H9 (cell line): ENCODE measurements around the gene CACNA1H. TPM values are rescaled to one million over a fixed set of nuclear protein-coding genes. Genes with fewer than 3 reads are reported as not detected.

ENCODE experiments used
- DNase-seq: peaks from one replicate; pipeline ENCODE4 v3.0.0-alpha.2; 2017
- H2AFZ ChIP-seq: one replicate; pipeline ENCODE4 v1.6.1; 2013; ENCODE audit warnings: mild to moderate bottlenecking, low read length, control low read depth, moderate library complexity
- H2AK5ac ChIP-seq: 2 replicates; pipeline ENCODE4 v1.6.1; 2013; ENCODE audit warnings: low read length, control low read depth, mixed read lengths; ENCODE audit not compliant: insufficient read length
- H2BK120ac ChIP-seq: one replicate; pipeline ENCODE4 v1.6.1; 2013; ENCODE audit warnings: low read depth, mild to moderate bottlenecking, low read length, control low read depth, inconsistent platforms; ENCODE audit not compliant: poor library complexity, severe bottlenecking
- H2BK12ac ChIP-seq: 2 replicates; pipeline ENCODE4 v1.6.1; 2013; ENCODE audit warnings: low read length, control low read depth, mixed read lengths, low read depth; ENCODE audit not compliant: insufficient read length
- H2BK15ac ChIP-seq: 2 replicates; pipeline ENCODE4 v1.6.1; 2013; ENCODE audit warnings: low read depth, low read length, control low read depth
- H2BK20ac ChIP-seq: one replicate; pipeline ENCODE4 v1.6.1; 2013; ENCODE audit warnings: low read depth, mild to moderate bottlenecking, low read length, control low read depth, inconsistent platforms; ENCODE audit not compliant: poor library complexity, severe bottlenecking
- H2BK5ac ChIP-seq: 2 replicates; pipeline ENCODE4 v1.6.1; 2013; ENCODE audit warnings: low read length, control low read depth, mixed read lengths; ENCODE audit not compliant: insufficient read length
- H3K14ac ChIP-seq: 2 replicates; pipeline ENCODE4 v1.6.1; 2013; ENCODE audit warnings: low read length, control low read depth; ENCODE audit not compliant: insufficient read depth
- H3K18ac ChIP-seq: 2 replicates; pipeline ENCODE4 v1.6.1; 2013; ENCODE audit warnings: low read depth, mild to moderate bottlenecking, mixed read lengths, low read length, control low read depth; ENCODE audit not compliant: insufficient read length
- H3K23ac ChIP-seq: 2 replicates; pipeline ENCODE4 v1.6.1; 2013; ENCODE audit warnings: low read length, control low read depth, mixed read lengths, low read depth; ENCODE audit not compliant: insufficient read length
- H3K23me2 ChIP-seq: 2 replicates; pipeline ENCODE4 v1.6.1; 2013; ENCODE audit warnings: low read depth, mild to moderate bottlenecking, mixed read lengths, low read length, control low read depth; ENCODE audit not compliant: insufficient read length, poor library complexity, severe bottlenecking
- H3K27ac ChIP-seq: 2 replicates; pipeline ENCODE4 v1.5.1; 2013; ENCODE audit warnings: low read length, control low read depth, mixed read lengths, low read depth; ENCODE audit not compliant: insufficient read length
- H3K27me3 ChIP-seq: 2 replicates; pipeline ENCODE4 v1.6.1; 2013; ENCODE audit warnings: low read length, control low read depth, inconsistent platforms; ENCODE audit not compliant: insufficient read depth
- H3K4ac ChIP-seq: 2 replicates; pipeline ENCODE4 v1.6.1; 2013; ENCODE audit warnings: low read depth, mild to moderate bottlenecking, control low read depth, inconsistent platforms, low read length, moderate library complexity
- H3K4me1 ChIP-seq: 2 replicates; pipeline ENCODE4 v1.6.1; 2013; ENCODE audit warnings: low read length, control low read depth, inconsistent platforms; ENCODE audit not compliant: insufficient read depth
- H3K4me2 ChIP-seq: 2 replicates; pipeline ENCODE4 v1.6.1; 2013; ENCODE audit warnings: low read length, control low read depth, mixed read lengths; ENCODE audit not compliant: insufficient read length, insufficient read depth
- H3K56ac ChIP-seq: 2 replicates; pipeline ENCODE4 v1.6.1; 2013; ENCODE audit warnings: low read depth, mild to moderate bottlenecking, mixed read lengths, low read length, control low read depth; ENCODE audit not compliant: insufficient read length
- H3K79me1 ChIP-seq: 2 replicates; pipeline ENCODE4 v1.6.1; 2013; ENCODE audit warnings: low read depth, mild to moderate bottlenecking, moderate library complexity, low read length, control low read depth, inconsistent platforms; ENCODE audit not compliant: insufficient read depth, poor library complexity, severe bottlenecking
- H3K79me2 ChIP-seq: 2 replicates; pipeline ENCODE4 v1.6.1; 2013; ENCODE audit warnings: low read length, control low read depth, inconsistent platforms; ENCODE audit not compliant: insufficient read depth
- H3K9ac ChIP-seq: 2 replicates; pipeline ENCODE4 v1.6.1; 2013; ENCODE audit warnings: low read length, control low read depth, mixed read lengths; ENCODE audit not compliant: insufficient read length; ENCODE audit errors: extremely low read depth
- H3K9me3 ChIP-seq: one replicate; pipeline ENCODE4 v1.6.1; 2013; ENCODE audit warnings: low read depth, low read length, inconsistent platforms; ENCODE audit not compliant: control insufficient read depth
- H3T11ph ChIP-seq: one replicate; pipeline ENCODE4 v1.6.1; 2013; ENCODE audit warnings: mild to moderate bottlenecking, low read length, control low read depth, inconsistent platforms
- H4K20me1 ChIP-seq: one replicate; pipeline ENCODE4 v1.6.1; 2013; ENCODE audit not compliant: control insufficient read depth, insufficient read length, insufficient read depth
- H4K5ac ChIP-seq: 2 replicates; pipeline ENCODE4 v1.6.1; 2013; ENCODE audit warnings: low read depth, mild to moderate bottlenecking, mixed read lengths, low read length, control low read depth; ENCODE audit not compliant: insufficient read length
- H4K8ac ChIP-seq: replicated peaks from 2 replicates; pipeline ENCODE4 v1.6.1; 2013; ENCODE audit warnings: low read length, control low read depth, mixed read lengths, low read depth; ENCODE audit not compliant: insufficient read length
- H4K91ac ChIP-seq: 2 replicates; pipeline ENCODE4 v1.6.1; 2013; ENCODE audit warnings: low read depth, mild to moderate bottlenecking, moderate library complexity, mixed read lengths, low read length, control low read depth; ENCODE audit not compliant: insufficient read length
- H3K27ac Mint-ChIP-seq, 3 experiments: 2 replicates in 2 of 3; 3 replicates in 1 of 3; pipeline ENCODE4 v1.8.0; 2020 to 2021; ENCODE audit warnings: mixed read lengths in 3 of 3, mild to moderate bottlenecking in 1 of 3, moderate library complexity in 1 of 3
- H3K27me3 Mint-ChIP-seq: 2 replicates; pipeline ENCODE4 v1.8.0; 2021; ENCODE audit warnings: low read depth, mild to moderate bottlenecking, moderate library complexity, mixed read lengths
- H3K36me3 Mint-ChIP-seq, 3 experiments: 2 replicates in 2 of 3; 3 replicates in 1 of 3; pipeline ENCODE4 v1.8.0; 2020 to 2021; ENCODE audit warnings: low read depth in 3 of 3, mixed read lengths in 3 of 3; ENCODE audit not compliant: insufficient read depth in 1 of 3
- H3K4me1 Mint-ChIP-seq, 2 experiments: 2 replicates each; pipeline ENCODE4 v1.8.0; 2020; ENCODE audit warnings: mixed read lengths in 2 of 2
- H3K4me3 Mint-ChIP-seq, 2 experiments: 2 replicates in 1 of 2; 3 replicates in 1 of 2; pipeline ENCODE4 v1.8.0; 2020 to 2021; ENCODE audit warnings: mild to moderate bottlenecking in 2 of 2, mixed read lengths in 2 of 2, moderate library complexity in 1 of 2
- H3K9me3 Mint-ChIP-seq, 2 experiments: 2 replicates in 1 of 2; 3 replicates in 1 of 2; pipeline ENCODE4 v1.8.0; 2020; ENCODE audit warnings: mild to moderate bottlenecking in 2 of 2, mixed read lengths in 2 of 2, moderate library complexity in 1 of 2
- CTCF ChIP-seq: fragments of 200-600 bp; sonication (generic); conservative IDR thresholded peaks from 3 replicates; pipeline ENCODE4 v1.8.0; 2021; ENCODE audit warnings: antibody characterized with exemption, mild to moderate bottlenecking
- WGBS: extraction: QIAGEN DNeasy Blood & Tissue Kit; methylation state at CpG from one replicate; pipeline ENCODE4 v1.1.7; 2013; ENCODE audit warnings: missing lambda C conversion rate, low lambda C conversion rate, mixed read lengths; ENCODE audit not compliant: insufficient read length; ENCODE audit errors: extremely low coverage; 5-methylcytosine and 5-hydroxymethylcytosine counted together
- total RNA-seq: library from RNA; stranded (reverse); gene quantifications from 2 replicates; pipeline ENCODE4 v1.2.1, GENCODE V29; 2021

CACNA1H gene
- total RNA-seq, 1 experiment from 2014 or later, result 43.3 TPM

DNA sequence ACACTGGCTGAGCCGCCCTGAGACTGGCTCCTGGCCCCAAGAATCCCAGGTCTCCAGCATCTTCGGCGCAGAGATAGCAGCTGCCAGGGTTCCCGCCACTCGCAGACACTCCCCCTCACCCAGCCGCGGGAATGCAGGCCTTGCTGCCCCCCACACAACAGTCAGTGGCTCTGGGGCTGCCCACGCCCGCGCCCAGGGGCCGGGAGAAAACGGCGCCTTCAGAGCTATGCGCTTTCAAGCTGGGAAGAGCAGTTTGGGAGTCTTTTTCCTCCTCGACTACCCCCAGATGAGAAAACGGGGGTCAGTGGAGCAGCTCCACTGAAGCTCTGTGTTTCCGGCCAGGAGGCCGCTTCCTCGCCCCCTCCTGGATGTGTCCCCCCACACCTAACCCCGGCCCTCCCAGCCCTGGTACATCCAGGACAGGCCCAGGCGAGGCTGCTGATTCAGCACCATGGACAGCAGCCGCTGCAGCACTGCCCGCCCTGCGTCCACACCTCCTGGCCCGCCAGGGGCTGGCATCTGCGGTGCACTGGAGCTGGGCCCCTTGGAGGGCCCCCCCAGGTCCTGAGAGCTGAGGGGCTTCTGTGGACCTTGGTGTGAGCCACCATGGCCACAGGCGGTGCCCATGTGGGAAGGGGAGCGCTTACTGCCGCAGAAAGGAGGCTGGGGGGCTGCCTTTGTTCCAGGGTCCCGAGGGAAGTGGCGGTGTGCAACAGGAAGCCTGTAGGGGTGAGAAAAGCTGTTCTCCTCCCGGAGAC, 35.7 kb downstream of the CACNA1H start:
- Histone ChIP-seq H4K8ac (no peak overlapping the region), H3K18ac (no peak overlapping the region), H2BK120ac (no peak overlapping the region), H3K23me2 (no peaks in the 10 kb centered on the region), H3K9ac (no peak overlapping the region), H3K23ac (no peak overlapping the region), H4K20me1 (no peaks in the 10 kb centered on the region), H2AK5ac (no peak overlapping the region), H3K56ac (no peak overlapping the region), H3K9me3 (no peaks in the 10 kb centered on the region), H2AFZ (no peak overlapping the region), H2BK15ac (no peak overlapping the region), H3K27me3 (no peaks in the 10 kb centered on the region), H2BK5ac (no peak overlapping the region), H3K79me1 (no peaks in the 10 kb centered on the region), H3K4me1 (no peaks in the 10 kb centered on the region), H4K5ac (no peak overlapping the region), H3K79me2 (no peaks in the 10 kb centered on the region), H4K91ac (no peak overlapping the region), H3K4me2 (no peak overlapping the region), H3K4ac (no peak overlapping the region), H3K27ac (no peak overlapping the region), H3T11ph (no peak overlapping the region), H3K14ac (no peak overlapping the region), H2BK12ac (no peak overlapping the region), H2BK20ac (no peak overlapping the region)
- H3K9me3 Mint-ChIP-seq, result no peaks in the 10 kb centered on the region
- DNase-seq, result peak; percentile 77
- TF ChIP-seq CTCF, result no peak
- no peak overlapping the region for H3K4me3 Mint-ChIP-seq
- H3K36me3 Mint-ChIP-seq, result peaks cover 0 to 8% (median 7%) of the 10 kb centered on the region in 3 experiments; a peak in 3 of 7 replicates
- H3K4me1 Mint-ChIP-seq, result peaks cover 7 to 18% of the 10 kb centered on the region in 2 experiments; a peak in 3 of 4 replicates
- H3K27me3 Mint-ChIP-seq, result no peaks in the 10 kb centered on the region
- no CpG with 5 or more reads among the region's 32 CpGs for WGBS
- no peak overlapping the region for H3K27ac Mint-ChIP-seq
